ENCODE results near the gene VPS41. TPM values are rescaled to one million over a fixed set of nuclear protein-coding genes. Genes with fewer than 3 reads are reported as not detected.

The VPS41 gene
- total RNA-seq, 3 donors from 2014 or later (not counting 1 experiment from before 2014, with no cell fraction given) = 67.3 to 81.8 (median 78.9) TPM

- H3K27ac Mint-ChIP-seq = no peak overlapping the region
Observed at GRCh38 chr7:38756521-38756920, 152.5 kb downstream of the VPS41 start.

GRCh38 chr7:38753347-38753746, 155.6 kb downstream of the VPS41 start:
- Mint-ChIP-seq H3K4me1 (peaks cover 0 to 6% of the 10 kb centered on the region in 2 donors), H3K9me3 (no peaks in the 10 kb centered on the region), H3K4me3 (no peak overlapping the region), H3K27ac (no peak overlapping the region), H3K36me3 (peaks cover 32% of the 10 kb centered on the region), H3K27me3 (ENCODE audit: low read depth in 2 of 2) (no peaks in the 10 kb centered on the region)
- H3K27me3 ChIP-seq (ENCODE audit: control insufficient read depth, insufficient read depth, low read length) = no peaks in the 10 kb centered on the region
- DNase-seq = no peak
- no peak for TF ChIP-seq CTCF (IDR thresholded peaks at IDR 0.05)
- H3K27ac ChIP-seq (ENCODE audit: low read length) = no peak overlapping the region
- no peaks in the 10 kb centered on the region for H3K9me3 ChIP-seq (ENCODE audit: control insufficient read depth, insufficient read depth, low read length)
- intact Hi-C loops (cut with micrococcal nuclease) = no loop called here
- peaks cover 68% of the 10 kb centered on the region for H3K36me3 ChIP-seq (ENCODE audit: control insufficient read depth, insufficient read depth, low read length)
- H3K4me1 ChIP-seq (ENCODE audit: control insufficient read depth, insufficient read depth, low read length) = no peaks in the 10 kb centered on the region
- no peak overlapping the region for H3K4me3 ChIP-seq (ENCODE audit: low read length)
- no peak for ATAC-seq
- 98% methylated on average over 4 of the region's 4 CpGs for WGBS (ENCODE audit: insufficient coverage)

More at GRCh38 chr7:38756521-38756920, 152.5 kb downstream of the VPS41 start:
- H3K36me3 ChIP-seq (ENCODE audit: control insufficient read depth, insufficient read depth, low read length) = peaks cover 54% of the 10 kb centered on the region
- no peak for TF ChIP-seq CTCF (IDR thresholded peaks at IDR 0.05)
- H3K36me3 Mint-ChIP-seq = peaks cover 18% of the 10 kb centered on the region
- DNase-seq (no peak), ATAC-seq (no peak)
- no peaks in the 10 kb centered on the region for H3K9me3 ChIP-seq (ENCODE audit: control insufficient read depth, insufficient read depth, low read length)
- no peak overlapping the region for H3K4me3 ChIP-seq (ENCODE audit: low read length)
- H3K27me3 Mint-ChIP-seq (ENCODE audit: low read depth in 2 of 2) = no peaks in the 10 kb centered on the region
- H3K4me3 Mint-ChIP-seq = no peak overlapping the region
- peaks cover 0 to 6% of the 10 kb centered on the region in 2 donors for H3K4me1 Mint-ChIP-seq
- no peaks in the 10 kb centered on the region for H3K4me1 ChIP-seq (ENCODE audit: control insufficient read depth, insufficient read depth, low read length)
- H3K27me3 ChIP-seq (ENCODE audit: control insufficient read depth, insufficient read depth, low read length) = no peaks in the 10 kb centered on the region
- no peak overlapping the region for H3K27ac ChIP-seq (ENCODE audit: low read length)
- 100% methylated on average over 1 of the region's 5 CpGs for WGBS (ENCODE audit: insufficient coverage)
- H3K9me3 Mint-ChIP-seq = no peaks in the 10 kb centered on the region
- intact Hi-C loops (cut with micrococcal nuclease) = no loop called here

GRCh38 chr7:38751416-38751815, 157.6 kb downstream of the VPS41 start:
- no peak overlapping the region for H3K27ac ChIP-seq (ENCODE audit: low read length)

More at GRCh38 chr7:38751416-38751815, 157.6 kb downstream of the VPS41 start:
- no peak for DNase-seq
- Mint-ChIP-seq H3K4me3 (no peak overlapping the region), H3K27me3 (ENCODE audit: low read depth in 2 of 2) (no peaks in the 10 kb centered on the region), H3K36me3 (peaks cover 32% of the 10 kb centered on the region), H3K9me3 (no peaks in the 10 kb centered on the region), H3K27ac (peak overlapping the region in 1 of 2 donors; percentile 2), H3K4me1 (peaks cover 0 to 6% of the 10 kb centered on the region in 2 donors)
- WGBS (ENCODE audit: insufficient coverage) = no CpG with 5 or more reads among the region's 1 CpG
- Histone ChIP-seq H3K4me1 (ENCODE audit: control insufficient read depth, insufficient read depth, low read length) (no peaks in the 10 kb centered on the region), H3K36me3 (ENCODE audit: control insufficient read depth, insufficient read depth, low read length) (peaks cover 69% of the 10 kb centered on the region), H3K9me3 (ENCODE audit: control insufficient read depth, insufficient read depth, low read length) (no peaks in the 10 kb centered on the region), H3K4me3 (ENCODE audit: low read length) (no peak overlapping the region), H3K27me3 (ENCODE audit: control insufficient read depth, insufficient read depth, low read length) (no peaks in the 10 kb centered on the region)
- intact Hi-C loops (cut with micrococcal nuclease) = no loop called here
- ATAC-seq = no peak
- TF ChIP-seq CTCF (IDR thresholded peaks at IDR 0.05) = no peak

Measured in natural killer cell (primary cell).